Measurements from ENCODE around the gene ZMIZ1.

- TF ChIP-seq CTCF (IDR thresholded peaks at IDR 0.05; ENCODE audit: poor library complexity, severe bottlenecking) (no peak), TAF1 (IDR thresholded peaks at IDR 0.05; ENCODE audit: low read depth) (no peak), EP300 (conservative IDR thresholded peaks at IDR 0.05; ENCODE audit: poor library complexity, severe bottlenecking) (no peak), REST (IDR thresholded peaks at IDR 0.05; ENCODE audit: borderline replicate concordance) (no peak)
Measured at GRCh38 chr10:79038104-79038840, 30.5 kb upstream of the ZMIZ1 start.
